Astrocyte of the spinal cord (primary cell): Measurements from ENCODE around the gene STK32B.

Experiments used
- DNase-seq: peaks from one replicate; pipeline ENCODE4 v3.0.0; 2011; ENCODE audit warnings: low read depth, low spot score
- H3K4me3 ChIP-seq: 2 replicates; pipeline ENCODE4 v1.5.1; 2011; ENCODE audit warnings: low read depth, mild to moderate bottlenecking, low read length, moderate library complexity
- in situ Hi-C: cut with HindIII; loops from 2 replicates; pipeline ENCODE4 v1.10.0; 2017; ENCODE audit warnings: low sequenced_read_pairs
- TF ChIP-seq, protein P1 (sequence below): IDR thresholded peaks from 2 replicates; pipeline ENCODE4 v1.5.1; 2012; ENCODE audit warnings: low read depth, mild to moderate bottlenecking, low read length, inconsistent platforms

Gene STK32B

GRCh38 chr4:5125321-5125720, 74.0 kb downstream of the STK32B start:
- TF ChIP-seq, protein P1, sequence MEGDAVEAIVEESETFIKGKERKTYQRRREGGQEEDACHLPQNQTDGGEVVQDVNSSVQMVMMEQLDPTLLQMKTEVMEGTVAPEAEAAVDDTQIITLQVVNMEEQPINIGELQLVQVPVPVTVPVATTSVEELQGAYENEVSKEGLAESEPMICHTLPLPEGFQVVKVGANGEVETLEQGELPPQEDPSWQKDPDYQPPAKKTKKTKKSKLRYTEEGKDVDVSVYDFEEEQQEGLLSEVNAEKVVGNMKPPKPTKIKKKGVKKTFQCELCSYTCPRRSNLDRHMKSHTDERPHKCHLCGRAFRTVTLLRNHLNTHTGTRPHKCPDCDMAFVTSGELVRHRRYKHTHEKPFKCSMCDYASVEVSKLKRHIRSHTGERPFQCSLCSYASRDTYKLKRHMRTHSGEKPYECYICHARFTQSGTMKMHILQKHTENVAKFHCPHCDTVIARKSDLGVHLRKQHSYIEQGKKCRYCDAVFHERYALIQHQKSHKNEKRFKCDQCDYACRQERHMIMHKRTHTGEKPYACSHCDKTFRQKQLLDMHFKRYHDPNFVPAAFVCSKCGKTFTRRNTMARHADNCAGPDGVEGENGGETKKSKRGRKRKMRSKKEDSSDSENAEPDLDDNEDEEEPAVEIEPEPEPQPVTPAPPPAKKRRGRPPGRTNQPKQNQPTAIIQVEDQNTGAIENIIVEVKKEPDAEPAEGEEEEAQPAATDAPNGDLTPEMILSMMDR = no peak
- DNase-seq = no peak
- in situ Hi-C loops = no loop called here
- no peak overlapping the region for H3K4me3 ChIP-seq

- H3K4me3 ChIP-seq = no peak overlapping the region
- in situ Hi-C loops = no loop called here
- DNase-seq = no peak
- TF ChIP-seq, protein P1 = no peak
Observed at GRCh38 chr4:5126231-5126630, 75.0 kb downstream of the STK32B start.

- no peak for DNase-seq
- in situ Hi-C loops = no loop called here
- TF ChIP-seq, protein P1 = no peak
- no peak overlapping the region for H3K4me3 ChIP-seq
Observed at GRCh38 chr4:5126857-5127256, 75.6 kb downstream of the STK32B start.

GRCh38 chr4:5127556-5127955, 76.3 kb downstream of the STK32B start:
- TF ChIP-seq, protein P1 = no peak
- H3K4me3 ChIP-seq = no peak overlapping the region
- in situ Hi-C loops = no loop called here
- DNase-seq = no peak

DNA sequence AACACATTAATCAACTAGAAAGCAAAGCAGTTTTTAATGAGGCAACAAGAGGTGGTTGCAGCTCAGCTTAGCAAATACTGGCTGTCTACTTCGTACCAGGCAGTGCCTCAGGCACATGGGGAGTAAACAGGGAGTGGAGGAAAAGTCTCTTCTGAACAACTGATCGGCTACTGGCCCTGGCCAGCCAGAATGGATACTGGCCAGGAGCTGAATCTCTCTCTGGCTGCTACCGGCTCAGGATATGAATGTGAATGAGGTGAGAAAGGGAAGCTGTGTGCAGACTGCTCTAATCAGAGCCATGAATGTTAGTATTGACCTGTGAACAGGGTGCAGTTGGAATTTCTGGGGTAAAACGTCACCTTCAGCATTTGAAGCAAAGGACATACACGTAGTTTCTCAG, 77.3 kb downstream of the STK32B start:
- TF ChIP-seq, protein P1 = no peak
- no peak for DNase-seq
- in situ Hi-C loops = no loop called here
- no peak overlapping the region for H3K4me3 ChIP-seq

- DNase-seq = no peak
- in situ Hi-C loops = no loop called here
- TF ChIP-seq, protein P1 = no peak
- no peak overlapping the region for H3K4me3 ChIP-seq
Observed at GRCh38 chr4:5133201-5133600, 81.9 kb downstream of the STK32B start.
